ENCODE results near the gene TRAPPC5.

DNA sequence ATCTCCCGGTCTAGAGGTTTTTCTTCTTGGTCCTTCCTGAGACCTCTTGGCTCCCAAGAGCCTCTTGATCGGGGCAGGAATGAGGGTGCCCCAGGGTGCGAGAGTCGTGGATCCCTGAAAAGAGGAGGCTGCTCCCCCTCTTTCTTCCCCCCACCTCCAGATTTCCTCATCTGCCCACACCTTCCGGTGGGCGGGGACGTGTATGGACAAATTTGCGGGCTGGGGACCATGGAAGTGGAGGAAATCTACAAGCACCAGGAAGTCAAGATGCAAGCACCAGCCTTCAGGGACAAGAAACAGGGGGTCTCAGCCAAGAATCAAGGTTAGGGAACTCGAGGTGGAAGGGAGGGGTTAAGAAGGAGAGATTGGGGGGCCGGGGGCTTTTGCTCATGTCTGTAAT lies 3.8 kb upstream of the TRAPPC5 start, which contains the start of gene MCEMP1:
- TF ChIP-seq CTCF (conservative IDR thresholded peaks at IDR 0.05; ENCODE audit: low read depth, low read length) (no peak), EZH2 (IDR thresholded peaks at IDR 0.05; ENCODE audit: borderline replicate concordance, low read depth, low read length, poor library complexity, severe bottlenecking) (no peak)

All from A673 (cell line).